NB4 (cell line): ENCODE data around the gene OCSTAMP.

ENCODE experiments used
- MYC ChIP-seq: IDR thresholded peaks from 2 replicates; pipeline ENCODE4 v1.6.1; 2011; ENCODE audit warnings: low read depth, low read length
- POLR2A ChIP-seq: IDR thresholded peaks from 2 replicates; pipeline ENCODE4 v1.6.1; 2011; ENCODE audit warnings: mild to moderate bottlenecking; ENCODE audit not compliant: insufficient read length; ENCODE audit errors: extremely low read depth
- TF ChIP-seq, protein P1 (sequence below): IDR thresholded peaks from one replicate; pipeline ENCODE4 v1.5.1; 2012; ENCODE audit warnings: low read depth, low read length
- TF ChIP-seq, protein P2 (sequence below): IDR thresholded peaks from 2 replicates; pipeline ENCODE4 v1.6.1; 2011; ENCODE audit warnings: low read depth, low read length

DNA sequence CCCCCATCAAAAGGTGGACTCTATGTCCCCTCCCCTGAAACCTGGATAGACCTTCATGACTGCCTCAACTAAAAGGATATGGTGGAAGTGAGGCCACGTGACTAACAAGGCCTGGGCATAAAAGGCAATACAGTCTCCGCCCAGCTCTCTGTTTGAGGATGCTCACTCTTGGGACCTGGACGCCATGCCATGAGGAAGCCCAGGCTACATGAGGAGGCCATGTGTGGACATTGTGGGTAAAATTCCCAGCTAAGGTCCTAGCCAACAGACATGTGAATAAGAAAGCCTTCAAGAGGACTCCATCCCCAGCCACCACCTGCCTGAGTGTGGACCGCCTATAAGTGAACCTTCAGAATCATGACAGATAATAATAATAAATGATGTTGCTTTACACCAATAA, 29.9 kb downstream of the OCSTAMP start:
- TF ChIP-seq, protein P1, sequence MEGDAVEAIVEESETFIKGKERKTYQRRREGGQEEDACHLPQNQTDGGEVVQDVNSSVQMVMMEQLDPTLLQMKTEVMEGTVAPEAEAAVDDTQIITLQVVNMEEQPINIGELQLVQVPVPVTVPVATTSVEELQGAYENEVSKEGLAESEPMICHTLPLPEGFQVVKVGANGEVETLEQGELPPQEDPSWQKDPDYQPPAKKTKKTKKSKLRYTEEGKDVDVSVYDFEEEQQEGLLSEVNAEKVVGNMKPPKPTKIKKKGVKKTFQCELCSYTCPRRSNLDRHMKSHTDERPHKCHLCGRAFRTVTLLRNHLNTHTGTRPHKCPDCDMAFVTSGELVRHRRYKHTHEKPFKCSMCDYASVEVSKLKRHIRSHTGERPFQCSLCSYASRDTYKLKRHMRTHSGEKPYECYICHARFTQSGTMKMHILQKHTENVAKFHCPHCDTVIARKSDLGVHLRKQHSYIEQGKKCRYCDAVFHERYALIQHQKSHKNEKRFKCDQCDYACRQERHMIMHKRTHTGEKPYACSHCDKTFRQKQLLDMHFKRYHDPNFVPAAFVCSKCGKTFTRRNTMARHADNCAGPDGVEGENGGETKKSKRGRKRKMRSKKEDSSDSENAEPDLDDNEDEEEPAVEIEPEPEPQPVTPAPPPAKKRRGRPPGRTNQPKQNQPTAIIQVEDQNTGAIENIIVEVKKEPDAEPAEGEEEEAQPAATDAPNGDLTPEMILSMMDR, result no peak
- no peak for TF ChIP-seq POLR2A
- TF ChIP-seq MYC, result no peak
- TF ChIP-seq, protein P2, sequence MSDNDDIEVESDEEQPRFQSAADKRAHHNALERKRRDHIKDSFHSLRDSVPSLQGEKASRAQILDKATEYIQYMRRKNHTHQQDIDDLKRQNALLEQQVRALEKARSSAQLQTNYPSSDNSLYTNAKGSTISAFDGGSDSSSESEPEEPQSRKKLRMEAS, result no peak
